HepG2 (cell line): ENCODE results near the gene TPGS1. TPM values are rescaled to one million over a fixed set of nuclear protein-coding genes. Genes with fewer than 3 reads are reported as not detected.

Experiments
- ARID5B ChIP-seq: IDR thresholded peaks from 2 replicates; pipeline ENCODE4 v1.4.0; 2020; ENCODE audit warnings: mild to moderate bottlenecking, missing genetic modification reagents
- CERS6 ChIP-seq: sonication (generic); formaldehyde crosslinking; IDR thresholded peaks from 2 replicates; pipeline ENCODE4 v1.5.0; 2020; ENCODE audit warnings: missing genetic modification reagents
- HOMEZ ChIP-seq: IDR thresholded peaks from 2 replicates; pipeline ENCODE4 v1.6.1; 2016; ENCODE audit warnings: low read depth
- MEIS1 ChIP-seq: sonication (generic); formaldehyde crosslinking; IDR thresholded peaks from 2 replicates; pipeline ENCODE4 v1.9.0; 2021; ENCODE audit warnings: mild to moderate bottlenecking, missing genetic modification reagents, moderate library complexity, borderline replicate concordance
- NR2F1 ChIP-seq, 2 experiments: fragments of 450-650 bp in 1 of 2; formaldehyde crosslinking in 1 of 2; IDR thresholded peaks; 2 replicates each; pipeline versions ENCODE4 v1.5.0 to v1.6.1; 2016 to 2020; ENCODE audit warnings: mild to moderate bottlenecking in 1 of 2, missing compliant biosample characterization in 1 of 2, missing genetic modification reagents in 1 of 2, moderate library complexity in 1 of 2
- PBX2 ChIP-seq: IDR thresholded peaks from 2 replicates; pipeline ENCODE4 v1.6.1; 2016; ENCODE audit warnings: control low read depth
- PHB2 ChIP-seq: fragments of 450-650 bp; IDR thresholded peaks from 2 replicates; pipeline ENCODE4 v1.6.1; 2018; ENCODE audit not compliant: partially characterized antibody
- POLR2G ChIP-seq: fragments of 200-400 bp; formaldehyde crosslinking; IDR thresholded peaks from 2 replicates; pipeline ENCODE4 v1.6.1; 2018; ENCODE audit warnings: mild to moderate bottlenecking, low read depth, low read length, moderate library complexity
- ZNF124 ChIP-seq: sonication (generic); formaldehyde crosslinking; IDR thresholded peaks from 2 replicates; pipeline ENCODE4 v1.4.0; 2020; ENCODE audit warnings: missing genetic modification reagents
- ZNF275 ChIP-seq: sonication (generic); formaldehyde crosslinking; IDR thresholded peaks from 2 replicates; pipeline ENCODE4 v1.8.0; 2022; ENCODE audit warnings: missing genetic modification reagents, mild to moderate bottlenecking, inconsistent platforms, borderline replicate concordance
- ZNF280D ChIP-seq: sonication (generic); formaldehyde crosslinking; IDR thresholded peaks from 2 replicates; pipeline ENCODE4 v1.5.1; 2020; ENCODE audit warnings: mild to moderate bottlenecking, missing genetic modification reagents
- ZNF362 ChIP-seq: sonication (generic); formaldehyde crosslinking; IDR thresholded peaks from 2 replicates; pipeline ENCODE4 v1.4.0; 2020; ENCODE audit warnings: missing genetic modification reagents, mild to moderate bottlenecking, borderline replicate concordance
- ZNF577 ChIP-seq: sonication (generic); formaldehyde crosslinking; IDR thresholded peaks from 2 replicates; pipeline ENCODE4 v1.4.0; 2020; ENCODE audit warnings: mild to moderate bottlenecking, low read depth, missing genetic modification reagents, borderline replicate concordance
- ZNF772 ChIP-seq: sonication (generic); formaldehyde crosslinking; IDR thresholded peaks from 2 replicates; pipeline ENCODE4 v1.5.0; 2020; ENCODE audit warnings: mild to moderate bottlenecking, missing genetic modification reagents
- ZSCAN31 ChIP-seq: sonication (generic); formaldehyde crosslinking; IDR thresholded peaks from 2 replicates; pipeline ENCODE4 v1.5.0; 2020; ENCODE audit warnings: low read depth, mild to moderate bottlenecking, missing genetic modification reagents
- polyA plus RNA-seq, 8 experiments: library from polyadenylated mRNA; depleted of rRNA in 3 of 8; stranded (reverse) in 7 of 8; unstranded in 1 of 8; fragments of >200 nt; fragmentation: Illumina TruSeq in 4 of 8; extraction: Trizol in 4 of 8; gene quantifications; 2 replicates each; pipeline versions ENCODE4 v1.2.1 to v1.2.3, GENCODE V29; 2011 to 2016; ENCODE audit warnings: low read depth in 4 of 8, missing spikeins in 1 of 8, mixed read lengths in 1 of 8; ENCODE audit not compliant: insufficient read depth in 1 of 8
- total RNA-seq, 5 experiments: library from RNA; depleted of rRNA; stranded (reverse); fragments of >200 nt; fragmentation: Illumina TruSeq; extraction: Trizol; gene quantifications; 2 replicates each; pipeline ENCODE4 v1.2.3, GENCODE V29; 2016; ENCODE audit warnings: low read depth in 1 of 5

Gene TPGS1
- total and polyA plus RNA-seq, 2 of the 13 experiments (the other 11 are each of a cell fraction or from before 2014, with no cell fraction given), result 1.1 to 6.2 TPM

GRCh38 chr19:491146-491741 lies 16.1 kb upstream of the TPGS1 start (continued):
- no peak for TF ChIP-seq ZNF280D
- TF ChIP-seq NR2F1 (CRISPR knock-in tag; IDR thresholded peaks at IDR 0.05), result no peak
- no peak for TF ChIP-seq PBX2 (CRISPR knock-in tag)
- TF ChIP-seq POLR2G, result peak; percentile 67
- TF ChIP-seq PHB2, result no peak
- no peak for TF ChIP-seq ZNF772 (CRISPR knock-in tag)
- TF ChIP-seq ZNF275, result no peak
- TF ChIP-seq ZNF124 (CRISPR knock-in tag), result no peak
- 0 out of 2 replicates have a peak, but pooled peaks have one; percentile 6 for TF ChIP-seq ARID5B (CRISPR knock-in tag)
- no peak for TF ChIP-seq HOMEZ
- TF ChIP-seq ZSCAN31, result no peak
- no peak for TF ChIP-seq CERS6 (CRISPR knock-in tag)
- 0 out of 2 replicates have a peak, but pooled peaks have one; percentile 27 for TF ChIP-seq ZNF362 (CRISPR knock-in tag)
- no peak for TF ChIP-seq ZNF577 (CRISPR knock-in tag)
- TF ChIP-seq MEIS1 (CRISPR knock-in tag), result 0 out of 2 replicates have a peak, but pooled peaks have one; percentile 27
